Stomach (tissue), 9 donors: ENCODE data around the gene P2RX4. TPM values are rescaled to one million over a fixed set of nuclear protein-coding genes. Genes with fewer than 3 reads are reported as not detected.

Experiments
- DNase-seq, 2 donors: peaks; one replicate each; pipeline versions ENCODE4 v3.0.0 to v3.0.0-alpha.2; 2013 to 2019
- H3K27ac ChIP-seq, 5 donors: fragments of 200-600 bp in 4 of 5; sonication (generic) in 4 of 5; one replicate each; pipeline ENCODE4 v1.5.1; 2013 to 2019; ENCODE audit warnings: mild to moderate bottlenecking in 1 of 5, moderate library complexity in 1 of 5
- H3K27me3 ChIP-seq, 3 donors: fragments of 200-600 bp; sonication (generic); one replicate each; pipeline ENCODE4 v1.5.1; 2017 to 2019; ENCODE audit warnings: mixed run types in 1 of 3
- H3K36me3 ChIP-seq, 4 donors: fragments of 200-600 bp; sonication (generic); 1 replicate in 3 of 4; 2 replicates in 1 of 4; pipeline ENCODE4 v1.5.1; 2016 to 2019
- H3K4me1 ChIP-seq, 4 donors: fragments of 200-600 bp; sonication (generic); one replicate each; pipeline ENCODE4 v1.5.1; 2016 to 2019
- H3K4me3 ChIP-seq, 4 donors: fragments of 200-600 bp; sonication (generic) in 3 of 4; one replicate each; pipeline ENCODE4 v1.5.1; 2016 to 2019; ENCODE audit warnings: mild to moderate bottlenecking in 1 of 4
- H3K9me3 ChIP-seq, 4 donors: fragments of 200-600 bp; sonication (generic); one replicate each; pipeline ENCODE4 v1.5.1; 2016 to 2019
- EP300 ChIP-seq: sonication (generic); formaldehyde crosslinking; IDR thresholded peaks from one replicate; pipeline ENCODE4 v1.6.1; 2017; ENCODE audit warnings: antibody characterized with exemption
- POLR2A ChIP-seq, 4 donors: fragments of 450-650 bp; IDR thresholded peaks; one replicate each; pipeline ENCODE4 v1.6.1; 2016; ENCODE audit warnings: antibody characterized with exemption in 4 of 4, control low read depth in 2 of 4, mild to moderate bottlenecking in 1 of 4, moderate library complexity in 1 of 4
- POLR2AphosphoS5 ChIP-seq, 3 donors: sonication (generic); formaldehyde crosslinking; IDR thresholded peaks; one replicate each; pipeline ENCODE4 v1.6.1; 2016; ENCODE audit warnings: antibody characterized with exemption in 3 of 3
- WGBS, 5 donors: extraction: QIAGEN DNeasy Blood & Tissue Kit in 3 of 5; methylation state at CpG; one replicate each; pipeline versions ENCODE4 v1.1.5 to v1.1.7; 2013 to 2018; 5-methylcytosine and 5-hydroxymethylcytosine counted together
- intact Hi-C: fragments of 100-400 bp; cut with DNase I; formaldehyde crosslinking; loops from one replicate; pipeline ENCODE4 v1.15.1; 2023; ENCODE audit warnings: low total_unique reads
- polyA plus RNA-seq, 3 donors: library from polyadenylated mRNA; stranded (reverse); fragments of 200-250 nt; gene quantifications; one replicate each; pipeline ENCODE4 v1.2.3, GENCODE V29; 2013
- total RNA-seq, 5 donors: library from RNA; depleted of rRNA; stranded (reverse); fragments of >200 nt; gene quantifications; one replicate each; pipeline versions ENCODE4 v1.1.0 to v1.2.3, GENCODE V29; 2014 to 2016
- TF ChIP-seq, protein P1 (sequence below), 7 experiments: fragments of 450-650 bp in 4 of 7; fragments of 200-600 bp in 3 of 7; sonication (generic) in 3 of 7; IDR thresholded peaks; one replicate each; pipeline ENCODE4 v1.5.1; 2016 to 2019; ENCODE audit warnings: antibody characterized with exemption in 7 of 7, control low read depth in 2 of 7, mild to moderate bottlenecking in 1 of 7
- donor health status: healthy with polysubstance abuse.
- donor health status: Bipolar disorder and iron deficiency.
- donor health status: healthy.

P2RX4 gene
- total and polyA plus RNA-seq, 8 donors = 13.8 to 65.2 (median 26.4) TPM

DNA sequence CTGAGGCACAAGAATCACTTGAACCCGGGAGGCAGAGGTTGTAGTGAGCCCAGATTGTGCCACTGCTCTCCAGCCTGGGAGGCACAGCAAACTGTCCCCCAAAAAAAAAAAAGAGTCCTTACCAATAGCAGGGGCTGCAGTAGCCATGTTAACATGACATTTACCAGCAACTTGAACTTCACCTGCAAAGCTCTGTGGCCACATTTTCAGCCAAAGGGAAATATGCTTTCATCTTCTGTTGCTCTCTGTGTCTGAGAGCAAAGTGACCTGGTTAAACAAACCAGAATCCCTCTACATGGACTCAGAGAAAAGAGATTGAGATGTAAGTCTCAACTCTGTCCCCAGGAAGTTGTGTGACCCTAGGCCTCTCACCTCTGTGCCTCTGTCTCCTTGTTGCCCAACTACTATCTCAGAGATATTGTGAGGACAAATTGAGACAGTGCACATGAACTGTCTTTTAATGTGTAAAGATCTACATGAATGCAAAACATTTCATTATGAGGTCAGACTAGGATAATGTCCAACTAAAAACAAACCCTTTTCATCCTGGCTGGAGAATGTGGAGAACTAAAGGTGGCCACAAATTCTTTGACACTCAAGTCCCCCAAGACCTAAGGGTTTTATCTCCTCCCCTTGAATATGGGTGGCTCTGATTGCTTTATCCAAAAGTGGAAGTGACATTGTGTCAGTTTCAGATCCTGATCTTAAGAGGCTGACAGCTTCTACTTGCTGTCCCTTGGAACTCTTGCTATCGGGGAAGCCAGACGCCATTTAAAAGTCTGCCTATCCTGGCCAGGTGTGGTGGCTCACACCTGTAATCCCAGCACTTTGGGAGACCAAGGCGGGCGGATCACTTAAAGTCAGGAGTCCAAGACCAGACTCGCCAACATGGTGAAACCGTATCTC lies 24.7 kb upstream of the P2RX4 start:
- no peak for DNase-seq
- no peak for TF ChIP-seq POLR2A (IDR thresholded peaks at IDR 0.05)
- no peak for TF ChIP-seq POLR2AphosphoS5 (IDR thresholded peaks at IDR 0.05)
- TF ChIP-seq, protein P1, sequence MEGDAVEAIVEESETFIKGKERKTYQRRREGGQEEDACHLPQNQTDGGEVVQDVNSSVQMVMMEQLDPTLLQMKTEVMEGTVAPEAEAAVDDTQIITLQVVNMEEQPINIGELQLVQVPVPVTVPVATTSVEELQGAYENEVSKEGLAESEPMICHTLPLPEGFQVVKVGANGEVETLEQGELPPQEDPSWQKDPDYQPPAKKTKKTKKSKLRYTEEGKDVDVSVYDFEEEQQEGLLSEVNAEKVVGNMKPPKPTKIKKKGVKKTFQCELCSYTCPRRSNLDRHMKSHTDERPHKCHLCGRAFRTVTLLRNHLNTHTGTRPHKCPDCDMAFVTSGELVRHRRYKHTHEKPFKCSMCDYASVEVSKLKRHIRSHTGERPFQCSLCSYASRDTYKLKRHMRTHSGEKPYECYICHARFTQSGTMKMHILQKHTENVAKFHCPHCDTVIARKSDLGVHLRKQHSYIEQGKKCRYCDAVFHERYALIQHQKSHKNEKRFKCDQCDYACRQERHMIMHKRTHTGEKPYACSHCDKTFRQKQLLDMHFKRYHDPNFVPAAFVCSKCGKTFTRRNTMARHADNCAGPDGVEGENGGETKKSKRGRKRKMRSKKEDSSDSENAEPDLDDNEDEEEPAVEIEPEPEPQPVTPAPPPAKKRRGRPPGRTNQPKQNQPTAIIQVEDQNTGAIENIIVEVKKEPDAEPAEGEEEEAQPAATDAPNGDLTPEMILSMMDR (IDR thresholded peaks at IDR 0.05) = no peak
- TF ChIP-seq EP300 = no peak
- Histone ChIP-seq H3K9me3 (no peaks in the 10 kb centered on the region), H3K4me1 (no peaks in the 10 kb centered on the region), H3K27ac (no peak overlapping the region), H3K4me3 (no peak overlapping the region), H3K36me3 (peaks cover 0 to 10% (median 7%) of the 10 kb centered on the region in 4 donors), H3K27me3 (no peaks in the 10 kb centered on the region)
- WGBS, 5 donors = 85 to 96% (median 95%) methylated on average over 7 of the region's 7 CpGs
- intact Hi-C loops = no loop called here

GRCh38 chr12:121186826-121187225 lies 23.1 kb upstream of the P2RX4 start:
- Histone ChIP-seq H3K4me3 (no peak overlapping the region), H3K36me3 (peaks cover 0 to 10% (median 7%) of the 10 kb centered on the region in 4 donors), H3K9me3 (no peaks in the 10 kb centered on the region), H3K27me3 (no peaks in the 10 kb centered on the region), H3K27ac (no peak overlapping the region), H3K4me1 (no peaks in the 10 kb centered on the region)
- no peak for TF ChIP-seq EP300
- no peak for TF ChIP-seq POLR2A (IDR thresholded peaks at IDR 0.05)
- TF ChIP-seq, protein P1 (IDR thresholded peaks at IDR 0.05) = no peak
- TF ChIP-seq POLR2AphosphoS5 (IDR thresholded peaks at IDR 0.05) = no peak
- DNase-seq = no peak
- WGBS, 5 donors = 86 to 95% (median 90%) methylated on average over 2 of the region's 2 CpGs
- intact Hi-C loops = no loop called here

DNA sequence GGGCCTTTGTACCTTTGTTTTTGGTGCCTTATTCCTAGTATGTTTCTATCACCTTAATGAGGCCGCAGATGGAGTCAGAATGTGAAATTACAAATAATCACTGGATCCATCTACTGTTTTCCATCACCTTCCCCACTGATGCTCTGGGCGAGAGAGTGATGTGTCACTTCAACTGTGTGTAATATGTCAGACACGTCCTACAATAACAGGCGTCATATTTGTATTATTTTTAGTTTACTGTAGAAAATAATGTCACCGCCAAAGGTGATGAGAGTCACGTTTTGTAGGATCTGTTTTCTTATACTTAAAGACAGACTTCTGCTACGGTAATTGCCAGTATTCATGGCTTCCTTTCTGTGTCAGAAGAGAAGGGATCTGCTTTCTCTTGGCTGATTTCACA lies 22.4 kb upstream of the P2RX4 start:
- no peaks in the 10 kb centered on the region for H3K4me1 ChIP-seq
- H3K27me3 ChIP-seq = no peaks in the 10 kb centered on the region
- TF ChIP-seq, protein P1 (IDR thresholded peaks at IDR 0.05) = no peak
- no peak for TF ChIP-seq EP300
- TF ChIP-seq POLR2AphosphoS5 (IDR thresholded peaks at IDR 0.05) = no peak
- no peak for TF ChIP-seq POLR2A (IDR thresholded peaks at IDR 0.05)
- H3K4me3 ChIP-seq = no peak overlapping the region
- H3K9me3 ChIP-seq = no peaks in the 10 kb centered on the region
- intact Hi-C loops = no loop called here
- H3K36me3 ChIP-seq = peaks cover 0 to 10% (median 7%) of the 10 kb centered on the region in 4 donors
- WGBS, 5 donors = 82 to 89% (median 86%) methylated on average over 7 of the region's 7 CpGs
- H3K27ac ChIP-seq = no peak overlapping the region
- DNase-seq = no peak

DNA sequence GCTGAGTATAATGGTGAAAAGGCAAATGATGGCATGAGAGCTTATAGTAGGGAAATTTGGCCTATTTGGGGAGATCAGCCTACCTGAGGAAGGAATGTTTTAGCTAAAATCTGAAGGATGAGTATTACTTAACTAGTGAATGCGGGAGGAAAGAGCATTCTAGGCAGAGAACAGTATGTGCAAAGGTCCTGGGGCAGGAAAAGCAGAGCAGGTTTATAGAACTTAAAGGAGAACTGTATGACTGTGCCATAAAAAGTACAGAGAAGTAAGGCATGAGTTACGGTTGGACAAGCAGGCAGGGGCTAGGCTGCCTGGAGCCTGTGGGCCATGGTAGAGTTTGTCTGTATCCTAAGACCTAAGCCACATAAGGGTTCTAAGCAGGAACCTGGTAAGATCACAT lies 21.7 kb upstream of the P2RX4 start:
- Histone ChIP-seq H3K9me3 (no peaks in the 10 kb centered on the region), H3K4me3 (no peak overlapping the region), H3K4me1 (no peaks in the 10 kb centered on the region), H3K27me3 (no peaks in the 10 kb centered on the region), H3K27ac (no peak overlapping the region), H3K36me3 (peaks cover 0 to 10% (median 7%) of the 10 kb centered on the region in 4 donors)
- 86 to 100% (median 97%) methylated on average over 2 of the region's 2 CpGs for WGBS, 5 donors
- DNase-seq = no peak
- intact Hi-C loops = no loop called here
- TF ChIP-seq POLR2AphosphoS5 (IDR thresholded peaks at IDR 0.05) (no peak), POLR2A (IDR thresholded peaks at IDR 0.05) (no peak), EP300 (no peak)
- TF ChIP-seq, protein P1 (IDR thresholded peaks at IDR 0.05) = no peak
